GM19438 (cell line): ENCODE measurements around the gene SUN1.

ENCODE experiments used
- ATAC-seq: cut with Tn5 transposase; IDR thresholded peaks from one replicate; pipeline ENCODE4 v1.9.1; 2021; ENCODE audit warnings: low read depth; ENCODE audit not compliant: unreplicated experiment

SUN1 gene

GRCh38 chr7:875476-876076 is 43.3 kb downstream of the SUN1 start:
- ATAC-seq: no peak

DNA sequence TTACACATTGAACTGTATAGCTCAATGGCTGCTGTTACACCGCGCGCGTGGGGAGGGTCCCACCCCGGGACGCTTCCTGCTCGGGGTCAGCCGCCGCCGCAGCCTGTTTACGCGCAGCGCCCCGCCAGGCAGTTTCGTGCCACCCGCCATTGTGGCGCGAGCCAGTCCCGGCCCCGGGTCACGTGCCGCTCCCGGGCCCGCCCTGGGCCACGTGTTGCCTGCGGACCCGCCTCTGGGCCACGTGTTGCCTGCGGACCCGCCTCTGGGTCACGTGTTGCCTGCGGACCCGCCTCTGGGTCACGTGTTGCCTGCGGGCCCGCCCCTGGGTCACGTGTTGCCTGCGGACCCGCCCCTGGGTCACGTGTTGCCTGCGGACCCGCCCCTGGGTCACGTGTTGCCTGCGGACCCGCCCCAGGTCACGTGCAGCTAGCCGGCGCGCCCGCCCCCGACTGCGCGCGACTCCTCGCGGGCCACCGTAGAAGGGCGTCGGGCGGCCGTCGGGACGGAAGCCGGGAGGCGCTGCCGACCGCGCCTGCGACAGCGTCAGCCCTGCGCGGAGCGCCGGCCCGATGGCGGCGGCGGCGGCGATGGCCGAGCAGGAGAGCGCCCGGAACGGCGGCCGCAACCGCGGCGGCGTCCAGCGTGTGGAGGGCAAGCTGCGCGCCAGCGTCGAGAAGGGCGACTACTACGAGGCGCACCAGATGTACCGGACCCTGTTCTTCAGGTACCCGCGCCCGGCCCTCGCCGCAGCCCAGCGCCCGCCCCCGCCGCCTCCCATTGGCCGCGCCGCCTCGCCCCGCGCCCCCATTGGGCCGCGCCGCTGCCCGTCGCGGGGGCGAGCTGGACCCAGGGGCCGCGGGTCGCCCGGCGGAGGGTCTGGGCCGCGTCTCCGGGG is 44.0 kb downstream of the SUN1 start, which contains the start of gene GET4:
GET4 (plus strand) TSS at position 478 of the 895 bp plus-strand sequence; CDS start at position 570, 92 bp downstream.
- peak; percentile 73 for ATAC-seq

DNA sequence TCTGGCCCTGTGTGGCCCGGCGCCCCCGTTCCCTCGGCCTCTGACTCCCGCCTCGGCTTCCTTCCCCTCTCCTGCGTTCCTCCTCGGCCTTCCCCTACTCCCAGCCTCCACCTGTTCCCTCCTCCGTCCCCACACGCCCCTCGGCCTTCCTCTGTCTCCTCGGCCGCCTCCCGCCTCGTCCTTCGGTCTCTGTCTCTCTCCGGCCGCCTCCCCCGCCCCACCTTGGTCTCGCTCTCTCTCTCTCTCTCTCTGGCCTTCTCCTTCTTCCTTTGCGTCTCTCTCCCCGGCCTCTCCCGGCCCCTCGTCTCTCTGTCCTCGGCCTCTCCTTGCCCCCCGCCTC is 44.7 kb downstream of the SUN1 start:
- peak; percentile 13 for ATAC-seq

DNA sequence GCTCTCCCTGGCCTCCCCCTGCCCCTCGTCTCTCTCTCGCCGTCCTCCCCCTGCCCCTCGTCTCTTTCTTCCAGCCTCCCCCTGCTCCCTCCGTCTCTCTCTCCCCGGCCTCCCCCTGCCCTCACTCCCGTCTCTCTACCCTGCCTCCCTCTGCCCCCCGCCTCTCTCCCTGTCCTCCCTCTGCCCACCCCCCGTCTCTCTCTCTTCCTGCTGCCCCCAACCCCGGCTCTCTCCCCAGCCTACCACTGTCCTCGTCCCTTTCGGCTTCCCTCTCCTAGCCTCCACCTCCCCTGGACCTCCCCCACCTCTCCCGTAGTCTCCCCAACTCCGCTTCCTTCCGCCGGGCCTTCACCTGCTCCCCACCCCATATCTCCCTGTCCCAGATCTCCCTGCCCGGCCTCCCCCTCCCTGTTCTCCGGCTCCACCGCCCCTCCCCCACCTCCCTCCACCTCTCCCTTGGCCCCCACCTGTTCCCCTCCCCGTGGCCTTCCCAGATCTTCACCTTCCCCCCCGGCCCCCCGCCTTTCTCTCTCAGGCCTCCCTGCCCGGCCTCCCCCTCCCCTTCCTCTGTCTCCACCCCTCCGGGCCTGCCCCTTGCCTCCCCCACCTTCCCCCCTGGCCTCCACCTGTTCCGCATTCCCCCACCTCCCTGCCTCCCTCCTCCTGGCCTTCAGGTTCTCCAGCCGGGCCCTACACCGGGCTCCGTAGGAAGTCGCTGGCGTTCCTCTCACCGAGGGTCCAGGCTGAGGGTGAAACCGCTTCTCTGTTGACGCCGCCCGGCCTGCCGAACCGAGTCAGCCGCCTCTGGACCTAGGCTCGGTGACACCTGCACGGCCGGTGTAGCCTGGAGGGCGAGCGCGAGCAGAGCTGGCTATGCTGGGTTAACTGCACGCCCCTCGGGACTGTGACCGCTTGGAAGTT is 45.3 kb downstream of the SUN1 start:
- ATAC-seq: no peak

DNA sequence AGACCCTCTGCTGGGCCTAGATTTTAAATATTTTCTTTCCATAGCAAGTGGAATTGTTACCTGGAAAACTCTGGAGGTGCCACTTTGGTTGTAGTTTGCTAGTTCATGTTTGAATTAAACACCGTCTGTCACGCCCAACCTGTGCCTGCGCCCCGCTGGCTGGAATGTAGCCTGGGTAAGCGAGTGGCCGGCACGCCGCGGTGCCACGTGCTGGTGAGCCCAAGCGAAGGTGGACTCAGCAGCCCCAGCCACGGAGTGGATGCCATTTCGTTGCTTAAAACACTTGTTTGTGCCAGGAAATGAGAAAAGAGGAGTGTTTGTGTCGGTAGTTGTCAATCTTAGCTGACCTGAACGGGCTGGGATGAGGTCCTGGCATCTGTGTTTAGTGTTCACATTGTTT is 46.8 kb downstream of the SUN1 start:
- ATAC-seq: no peak

- ATAC-seq: no peak
Measured at GRCh38 chr7:879706-880105, 47.4 kb downstream of the SUN1 start.

GRCh38 chr7:880450-880849 is 48.2 kb downstream of the SUN1 start:
- no peak for ATAC-seq

DNA sequence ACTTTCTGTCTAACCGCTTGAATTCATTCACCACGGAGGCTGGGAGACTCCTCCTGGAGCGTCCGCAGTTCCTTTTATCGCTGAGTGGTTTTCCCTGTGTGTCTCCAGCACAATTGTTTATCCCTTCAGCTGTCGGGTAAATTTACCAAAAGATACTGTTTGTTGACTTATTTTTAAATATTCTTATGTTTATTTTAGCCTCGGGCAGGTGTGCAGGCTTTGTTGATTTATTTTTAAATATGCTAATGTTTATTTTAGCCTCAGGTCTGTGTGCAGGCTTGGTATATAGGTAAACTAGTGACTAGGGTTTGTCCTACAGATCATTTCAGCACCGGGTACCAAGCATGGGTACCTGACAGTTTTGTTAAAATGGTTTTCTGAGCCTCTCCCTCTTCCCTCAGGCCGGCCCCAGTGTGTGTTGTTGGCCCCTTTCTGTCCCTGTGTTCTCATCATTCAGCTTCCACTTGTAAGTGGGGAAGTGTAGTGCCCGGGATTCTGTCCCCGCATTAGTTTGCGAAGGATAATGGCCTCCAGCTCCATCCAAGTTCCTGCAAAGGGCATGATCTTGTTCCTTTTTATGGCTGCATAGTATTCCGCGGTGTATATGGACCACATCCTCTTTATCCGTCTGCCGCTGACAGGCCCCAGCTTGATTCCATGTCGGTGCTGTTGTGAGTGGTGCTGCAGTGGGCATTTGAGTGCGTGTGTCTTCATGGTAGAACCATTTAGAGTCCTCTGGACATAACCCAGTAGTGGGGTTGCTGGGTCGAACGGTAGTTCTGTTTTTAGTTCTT is 49.4 kb downstream of the SUN1 start:
- ATAC-seq: no peak

GRCh38 chr7:882336-883035 is 50.2 kb downstream of the SUN1 start:
- no peak for ATAC-seq

DNA sequence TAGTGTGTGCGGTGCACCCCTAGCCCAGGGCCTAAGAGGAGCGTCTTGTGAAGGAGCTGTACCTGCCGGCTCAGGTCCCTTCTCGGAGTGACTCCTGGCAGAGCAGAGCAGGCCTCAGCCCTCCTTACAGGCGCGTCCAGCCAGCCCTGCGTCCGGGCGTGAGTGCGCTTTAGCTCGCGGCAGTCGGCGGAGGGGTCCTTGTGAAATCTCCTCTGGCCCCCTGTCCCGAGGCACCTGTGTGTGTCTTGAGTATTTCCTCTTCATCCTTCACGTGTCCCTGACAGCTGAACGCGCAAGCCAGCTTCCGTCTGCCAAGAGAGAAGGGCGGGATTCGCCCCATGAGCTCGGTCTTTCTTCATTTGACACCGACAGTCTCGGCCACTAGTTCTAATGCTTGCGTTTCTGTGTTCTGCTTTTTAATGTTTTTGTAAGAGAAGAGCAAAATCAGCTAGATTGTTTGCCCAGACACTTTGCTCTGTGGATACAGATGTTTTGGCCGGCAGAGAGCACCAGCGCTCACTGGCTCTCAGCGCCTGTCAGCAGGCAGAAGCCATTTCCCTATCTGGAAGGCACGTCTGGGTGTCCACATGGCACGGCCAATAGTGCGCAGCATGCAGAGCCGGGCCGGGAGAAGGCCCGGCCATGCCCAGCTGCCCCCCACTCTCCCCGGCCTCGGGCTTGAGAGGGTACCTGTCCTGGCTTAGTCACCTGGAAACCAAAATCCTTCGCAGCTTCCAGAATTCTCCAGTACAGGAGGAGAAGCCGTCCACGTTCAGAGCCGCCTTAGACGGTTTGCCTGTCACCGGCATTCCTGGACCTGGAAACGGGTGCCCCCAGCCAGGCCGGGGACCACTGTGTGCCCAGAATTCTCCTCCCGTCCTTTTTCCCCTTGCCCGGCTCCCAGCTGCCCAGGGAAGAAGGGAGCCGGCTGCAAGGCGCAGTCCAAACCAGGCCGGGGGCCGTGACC is 51.1 kb downstream of the SUN1 start:
- no peak for ATAC-seq

- ATAC-seq: no peak
Measured at GRCh38 chr7:884191-885003, 52.1 kb downstream of the SUN1 start.

DNA sequence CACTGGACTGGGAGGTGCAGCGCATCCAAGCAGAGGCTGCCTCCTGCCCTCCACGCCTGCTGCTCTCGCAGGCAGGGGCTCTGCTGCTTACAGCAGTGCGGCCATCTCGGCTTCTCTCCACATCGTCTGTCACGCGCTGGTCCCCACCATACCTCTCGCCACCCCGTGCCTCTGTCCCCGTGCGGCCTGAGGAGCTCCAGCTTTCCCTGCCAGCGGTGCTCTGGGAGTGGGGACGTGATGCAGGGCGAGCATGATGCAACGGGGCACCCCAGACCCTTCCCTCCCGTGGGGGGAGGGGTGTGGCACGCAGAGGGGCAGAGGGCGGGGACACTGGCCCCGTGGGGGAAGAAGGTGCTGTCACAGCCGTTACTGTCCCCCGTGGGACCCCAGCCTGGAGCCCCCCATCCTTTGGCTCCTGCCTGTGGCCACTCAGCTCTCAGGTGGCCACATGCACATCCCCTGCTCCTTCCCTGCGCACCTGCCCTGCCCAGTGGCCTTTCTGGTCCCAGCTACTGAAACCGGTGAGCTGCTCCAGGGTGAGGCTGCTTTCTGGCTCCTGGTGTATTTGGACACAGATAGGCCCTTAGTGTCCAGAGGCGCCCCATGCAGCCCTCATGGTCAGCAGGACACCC is 53.1 kb downstream of the SUN1 start:
- ATAC-seq: no peak

- ATAC-seq: no peak
Measured at GRCh38 chr7:885893-886625, 53.8 kb downstream of the SUN1 start.

- no peak for ATAC-seq
Measured at GRCh38 chr7:886626-887487, 54.6 kb downstream of the SUN1 start.

- no peak for ATAC-seq
Measured at GRCh38 chr7:887488-887820, 55.2 kb downstream of the SUN1 start.
